ENCODE results near the gene C20orf144. TPM values are rescaled to one million over a fixed set of nuclear protein-coding genes. Genes with fewer than 3 reads are reported as not detected.

The C20orf144 gene
- total and polyA plus RNA-seq, 9 of the 15 experiments (the other 6 are each of a cell fraction or from before 2014, with no cell fraction given): 0.04 to 0.23 (median 0.11) TPM; not detected in 2

DNA sequence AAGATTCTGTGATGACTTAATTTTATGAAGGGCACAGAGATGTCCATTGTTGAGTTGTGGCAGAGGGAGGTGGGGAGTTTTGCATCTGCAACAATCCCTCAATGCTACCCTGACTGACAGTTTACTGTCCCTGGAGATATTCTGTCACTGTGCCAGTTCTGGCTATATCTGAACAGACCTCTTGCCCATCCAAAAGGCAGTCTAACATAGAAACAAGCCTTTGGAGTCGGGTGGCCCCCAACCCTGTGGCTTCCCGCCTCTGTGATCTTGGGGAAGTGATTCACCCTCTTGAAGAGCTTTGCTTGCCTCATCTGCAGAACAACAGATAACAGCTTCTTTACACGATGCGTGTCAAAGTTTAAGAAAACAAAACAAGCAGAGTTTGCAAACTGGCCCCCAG, 27.8 kb downstream of the C20orf144 start (continued):
- TF ChIP-seq SPI1 (IDR thresholded peaks at IDR 0.05; ENCODE audit: borderline replicate concordance, low read depth, low read length) (peak; percentile 80; the same call in 1 of the 2 replicates), JUN (IDR thresholded peaks at IDR 0.05; ENCODE audit: borderline replicate concordance, low read depth, low read length) (peak; percentile 90), JUN (CRISPR knock-in tag; IDR thresholded peaks at IDR 0.05; ENCODE audit: borderline replicate concordance) (no peak), ILF3 (IDR thresholded peaks at IDR 0.05; ENCODE audit: borderline replicate concordance) (no peak), DACH1 (IDR thresholded peaks at IDR 0.05; ENCODE audit: partially characterized antibody) (no peak), SRSF1 (IDR thresholded peaks at IDR 0.05; ENCODE audit: low read depth, low read length) (no peak), ZZZ3 (IDR thresholded peaks at IDR 0.05) (no peak), MYNN (IDR thresholded peaks at IDR 0.05) (0 out of 2 replicates have a peak, but pooled peaks have one; percentile 33), MYNN (CRISPR knock-in tag; IDR thresholded peaks at IDR 0.05) (no peak), SP1 (CRISPR knock-in tag; IDR thresholded peaks at IDR 0.05) (peak; percentile 32; the same call in 1 of the 2 replicates), ZNF589 (CRISPR knock-in tag; IDR thresholded peaks at IDR 0.05; ENCODE audit: low read depth) (peak; percentile 75), ZBTB17 (CRISPR knock-in tag; IDR thresholded peaks at IDR 0.05) (0 out of 2 replicates have a peak, but pooled peaks have one; percentile 40), ZNF644 (tag; IDR thresholded peaks at IDR 0.05; ENCODE audit: low read depth) (no peak), TEAD1 (CRISPR knock-in tag; IDR thresholded peaks at IDR 0.05) (peak; percentile 28 to 48; a peak in 1 of 4 replicates), NFE2 (IDR thresholded peaks at IDR 0.05; ENCODE audit: low read depth) (peak; percentile 34; the same call in 1 of the 2 replicates), BDP1 (IDR thresholded peaks at IDR 0.05; ENCODE audit: insufficient read depth, insufficient read length) (no peak), HLTF (IDR thresholded peaks at IDR 0.05) (no peak), SREBF2 (CRISPR knock-in tag; IDR thresholded peaks at IDR 0.05) (no peak), NCOR1 (IDR thresholded peaks at IDR 0.05) (peak; percentile 92), SMARCC2 (IDR thresholded peaks at IDR 0.05; ENCODE audit: low read depth) (peak; percentile 93), ZNF23 (CRISPR knock-in tag; IDR thresholded peaks at IDR 0.05) (no peak), NBN (IDR thresholded peaks at IDR 0.05; ENCODE audit: low read depth) (peak; percentile 33; the same call in 1 of the 2 replicates)
- TF ChIP-seq, protein P1, sequence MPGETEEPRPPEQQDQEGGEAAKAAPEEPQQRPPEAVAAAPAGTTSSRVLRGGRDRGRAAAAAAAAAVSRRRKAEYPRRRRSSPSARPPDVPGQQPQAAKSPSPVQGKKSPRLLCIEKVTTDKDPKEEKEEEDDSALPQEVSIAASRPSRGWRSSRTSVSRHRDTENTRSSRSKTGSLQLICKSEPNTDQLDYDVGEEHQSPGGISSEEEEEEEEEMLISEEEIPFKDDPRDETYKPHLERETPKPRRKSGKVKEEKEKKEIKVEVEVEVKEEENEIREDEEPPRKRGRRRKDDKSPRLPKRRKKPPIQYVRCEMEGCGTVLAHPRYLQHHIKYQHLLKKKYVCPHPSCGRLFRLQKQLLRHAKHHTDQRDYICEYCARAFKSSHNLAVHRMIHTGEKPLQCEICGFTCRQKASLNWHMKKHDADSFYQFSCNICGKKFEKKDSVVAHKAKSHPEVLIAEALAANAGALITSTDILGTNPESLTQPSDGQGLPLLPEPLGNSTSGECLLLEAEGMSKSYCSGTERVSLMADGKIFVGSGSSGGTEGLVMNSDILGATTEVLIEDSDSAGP (CRISPR knock-in tag; IDR thresholded peaks at IDR 0.05): no peak
- TF ChIP-seq, protein P2, sequence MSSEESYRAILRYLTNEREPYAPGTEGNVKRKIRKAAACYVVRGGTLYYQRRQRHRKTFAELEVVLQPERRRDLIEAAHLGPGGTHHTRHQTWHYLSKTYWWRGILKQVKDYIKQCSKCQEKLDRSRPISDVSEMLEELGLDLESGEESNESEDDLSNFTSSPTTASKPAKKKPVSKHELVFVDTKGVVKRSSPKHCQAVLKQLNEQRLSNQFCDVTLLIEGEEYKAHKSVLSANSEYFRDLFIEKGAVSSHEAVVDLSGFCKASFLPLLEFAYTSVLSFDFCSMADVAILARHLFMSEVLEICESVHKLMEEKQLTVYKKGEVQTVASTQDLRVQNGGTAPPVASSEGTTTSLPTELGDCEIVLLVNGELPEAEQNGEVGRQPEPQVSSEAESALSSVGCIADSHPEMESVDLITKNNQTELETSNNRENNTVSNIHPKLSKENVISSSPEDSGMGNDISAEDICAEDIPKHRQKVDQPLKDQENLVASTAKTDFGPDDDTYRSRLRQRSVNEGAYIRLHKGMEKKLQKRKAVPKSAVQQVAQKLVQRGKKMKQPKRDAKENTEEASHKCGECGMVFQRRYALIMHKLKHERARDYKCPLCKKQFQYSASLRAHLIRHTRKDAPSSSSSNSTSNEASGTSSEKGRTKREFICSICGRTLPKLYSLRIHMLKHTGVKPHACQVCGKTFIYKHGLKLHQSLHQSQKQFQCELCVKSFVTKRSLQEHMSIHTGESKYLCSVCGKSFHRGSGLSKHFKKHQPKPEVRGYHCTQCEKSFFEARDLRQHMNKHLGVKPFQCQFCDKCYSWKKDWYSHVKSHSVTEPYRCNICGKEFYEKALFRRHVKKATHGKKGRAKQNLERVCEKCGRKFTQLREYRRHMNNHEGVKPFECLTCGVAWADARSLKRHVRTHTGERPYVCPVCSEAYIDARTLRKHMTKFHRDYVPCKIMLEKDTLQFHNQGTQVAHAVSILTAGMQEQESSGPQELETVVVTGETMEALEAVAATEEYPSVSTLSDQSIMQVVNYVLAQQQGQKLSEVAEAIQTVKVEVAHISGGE (CRISPR knock-in tag; IDR thresholded peaks at IDR 0.05): peak in 1 of 3 experiments; percentile 68; a peak in 2 of 6 replicates
- TF ChIP-seq, protein P3, sequence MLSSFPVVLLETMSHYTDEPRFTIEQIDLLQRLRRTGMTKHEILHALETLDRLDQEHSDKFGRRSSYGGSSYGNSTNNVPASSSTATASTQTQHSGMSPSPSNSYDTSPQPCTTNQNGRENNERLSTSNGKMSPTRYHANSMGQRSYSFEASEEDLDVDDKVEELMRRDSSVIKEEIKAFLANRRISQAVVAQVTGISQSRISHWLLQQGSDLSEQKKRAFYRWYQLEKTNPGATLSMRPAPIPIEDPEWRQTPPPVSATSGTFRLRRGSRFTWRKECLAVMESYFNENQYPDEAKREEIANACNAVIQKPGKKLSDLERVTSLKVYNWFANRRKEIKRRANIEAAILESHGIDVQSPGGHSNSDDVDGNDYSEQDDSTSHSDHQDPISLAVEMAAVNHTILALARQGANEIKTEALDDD (IDR thresholded peaks at IDR 0.05): no peak

Measured in K562 (cell line).